Stomach (tissue), 9 donors: Measurements from ENCODE around the gene PSG1. TPM values are rescaled to one million over a fixed set of nuclear protein-coding genes. Genes with fewer than 3 reads are reported as not detected.
A peak's percentile ranks its signal among the peaks of the same experiment; 100 is the strongest.
"Not testable (repeated sequence)": the region's sequence is repeated elsewhere in the genome, so short reads cannot be mapped to it uniquely, and the experiment has no call there.

ENCODE experiments used
- DNase-seq, 2 donors: peaks; one replicate each; pipeline versions ENCODE4 v3.0.0 to v3.0.0-alpha.2; 2013 to 2019
- H3K27ac ChIP-seq, 5 donors: fragments of 200-600 bp in 4 of 5; sonication (generic) in 4 of 5; one replicate each; pipeline ENCODE4 v1.5.1; 2013 to 2019; ENCODE audit warnings: mild to moderate bottlenecking in 1 of 5, moderate library complexity in 1 of 5
- H3K27me3 ChIP-seq, 3 donors: fragments of 200-600 bp; sonication (generic); one replicate each; pipeline ENCODE4 v1.5.1; 2017 to 2019; ENCODE audit warnings: mixed run types in 1 of 3
- H3K36me3 ChIP-seq, 4 donors: fragments of 200-600 bp; sonication (generic); 1 replicate in 3 of 4; 2 replicates in 1 of 4; pipeline ENCODE4 v1.5.1; 2016 to 2019
- H3K4me1 ChIP-seq, 4 donors: fragments of 200-600 bp; sonication (generic); one replicate each; pipeline ENCODE4 v1.5.1; 2016 to 2019
- H3K4me3 ChIP-seq, 4 donors: fragments of 200-600 bp; sonication (generic) in 3 of 4; one replicate each; pipeline ENCODE4 v1.5.1; 2016 to 2019; ENCODE audit warnings: mild to moderate bottlenecking in 1 of 4
- H3K9me3 ChIP-seq, 4 donors: fragments of 200-600 bp; sonication (generic); one replicate each; pipeline ENCODE4 v1.5.1; 2016 to 2019
- CTCF ChIP-seq, 7 experiments: fragments of 450-650 bp in 4 of 7; fragments of 200-600 bp in 3 of 7; sonication (generic) in 3 of 7; IDR thresholded peaks; one replicate each; pipeline ENCODE4 v1.5.1; 2016 to 2019; ENCODE audit warnings: antibody characterized with exemption in 7 of 7, control low read depth in 2 of 7, mild to moderate bottlenecking in 1 of 7
- EP300 ChIP-seq: sonication (generic); formaldehyde crosslinking; IDR thresholded peaks from one replicate; pipeline ENCODE4 v1.6.1; 2017; ENCODE audit warnings: antibody characterized with exemption
- POLR2A ChIP-seq, 4 donors: fragments of 450-650 bp; IDR thresholded peaks; one replicate each; pipeline ENCODE4 v1.6.1; 2016; ENCODE audit warnings: antibody characterized with exemption in 4 of 4, control low read depth in 2 of 4, mild to moderate bottlenecking in 1 of 4, moderate library complexity in 1 of 4
- POLR2AphosphoS5 ChIP-seq, 3 donors: sonication (generic); formaldehyde crosslinking; IDR thresholded peaks; one replicate each; pipeline ENCODE4 v1.6.1; 2016; ENCODE audit warnings: antibody characterized with exemption in 3 of 3
- WGBS, 5 donors: extraction: QIAGEN DNeasy Blood & Tissue Kit in 3 of 5; methylation state at CpG; one replicate each; pipeline versions ENCODE4 v1.1.5 to v1.1.7; 2013 to 2018; 5-methylcytosine and 5-hydroxymethylcytosine counted together
- intact Hi-C: fragments of 100-400 bp; cut with DNase I; formaldehyde crosslinking; loops from one replicate; pipeline ENCODE4 v1.15.1; 2023; ENCODE audit warnings: low total_unique reads
- polyA plus RNA-seq, 3 donors: library from polyadenylated mRNA; stranded (reverse); fragments of 200-250 nt; gene quantifications; one replicate each; pipeline ENCODE4 v1.2.3, GENCODE V29; 2013
- total RNA-seq, 5 donors: library from RNA; depleted of rRNA; stranded (reverse); fragments of >200 nt; gene quantifications; one replicate each; pipeline versions ENCODE4 v1.1.0 to v1.2.3, GENCODE V29; 2014 to 2016
- donor health status: healthy with polysubstance abuse.
- donor health status: Bipolar disorder and iron deficiency.
- donor health status: healthy.

Gene PSG1
- total and polyA plus RNA-seq, 8 donors, result not detected

GRCh38 chr19:42874901-42875813 lies 4.4 kb downstream of the PSG1 start:
- intact Hi-C loops, result not testable (repeated sequence)

GRCh38 chr19:42874136-42874535 lies 5.4 kb downstream of the PSG1 start:
- H3K36me3 ChIP-seq, H3K4me3 ChIP-seq, H3K9me3 ChIP-seq, H3K27ac ChIP-seq, intact Hi-C loops, H3K4me1 ChIP-seq, H3K27me3 ChIP-seq, DNase-seq: not testable (repeated sequence)
- WGBS, 5 donors, result 68 to 89% (median 78%) methylated on average over 3 of the region's 3 CpGs

More at GRCh38 chr19:42874901-42875813, 4.4 kb downstream of the PSG1 start:
- not testable (repeated sequence) for H3K27ac ChIP-seq, H3K9me3 ChIP-seq, H3K4me3 ChIP-seq, DNase-seq, H3K36me3 ChIP-seq, H3K4me1 ChIP-seq, H3K27me3 ChIP-seq
- 49 to 75% (median 71%) methylated on average over 4 of the region's 4 CpGs for WGBS, 5 donors

GRCh38 chr19:42872608-42873007 lies 6.9 kb downstream of the PSG1 start:
- no peak overlapping the region for H3K27ac ChIP-seq
- H3K9me3 ChIP-seq, result no peaks in the 10 kb centered on the region
- H3K4me3 ChIP-seq, result no peak overlapping the region
- intact Hi-C loops, result no loop called here
- 56 to 65% (median 61%) methylated on average over 3 of the region's 3 CpGs for WGBS, 5 donors
- no peaks in the 10 kb centered on the region for H3K27me3 ChIP-seq
- TF ChIP-seq POLR2AphosphoS5 (IDR thresholded peaks at IDR 0.05), result no peak
- TF ChIP-seq POLR2A (IDR thresholded peaks at IDR 0.05), result no peak
- no peak for TF ChIP-seq EP300
- TF ChIP-seq CTCF (IDR thresholded peaks at IDR 0.05), result no peak
- H3K36me3 ChIP-seq, result no peaks in the 10 kb centered on the region
- no peaks in the 10 kb centered on the region for H3K4me1 ChIP-seq
- DNase-seq, result no peak

GRCh38 chr19:42857544-42857867 lies 22.0 kb downstream of the PSG1 start:
- no peak for DNase-seq
- intact Hi-C loops, result no loop called here
- Histone ChIP-seq H3K9me3 (no peaks in the 10 kb centered on the region), H3K4me3 (no peak overlapping the region), H3K36me3 (no peaks in the 10 kb centered on the region), H3K27ac (no peak overlapping the region), H3K27me3 (no peaks in the 10 kb centered on the region), H3K4me1 (no peaks in the 10 kb centered on the region)
- WGBS, 5 donors, result 65 to 72% (median 71%) methylated on average over 5 of the region's 5 CpGs
- no peak for TF ChIP-seq CTCF (IDR thresholded peaks at IDR 0.05)
- no peak for TF ChIP-seq POLR2A (IDR thresholded peaks at IDR 0.05)
- no peak for TF ChIP-seq POLR2AphosphoS5 (IDR thresholded peaks at IDR 0.05)
- TF ChIP-seq EP300, result no peak

- DNase-seq, intact Hi-C loops, H3K27me3 ChIP-seq, H3K4me1 ChIP-seq, H3K36me3 ChIP-seq, H3K9me3 ChIP-seq, H3K27ac ChIP-seq, H3K4me3 ChIP-seq: not testable (repeated sequence)
- TF ChIP-seq CTCF (IDR thresholded peaks at IDR 0.05), result peak in 2 of 7 experiments; percentile 19 to 26
- WGBS, 5 donors, result 77 to 84% (median 80%) methylated on average over 19 of the region's 19 CpGs
Measured at GRCh38 chr19:42856866-42857543, 22.5 kb downstream of the PSG1 start.

- H3K4me3 ChIP-seq, intact Hi-C loops, H3K36me3 ChIP-seq, H3K27me3 ChIP-seq, H3K9me3 ChIP-seq, H3K27ac ChIP-seq, DNase-seq, H3K4me1 ChIP-seq: not testable (repeated sequence)
- 78 to 92% (median 82%) methylated on average over 1 to 3 of the region's 3 CpGs for WGBS, 5 donors
Measured at GRCh38 chr19:42854745-42855144, 24.8 kb downstream of the PSG1 start.

- H3K4me3 ChIP-seq, DNase-seq, H3K27ac ChIP-seq, intact Hi-C loops, H3K4me1 ChIP-seq, H3K9me3 ChIP-seq, H3K36me3 ChIP-seq, H3K27me3 ChIP-seq: not testable (repeated sequence)
- WGBS, 5 donors, result 88 to 94% (median 91%) methylated on average over 1 of the region's 1 CpG
Measured at GRCh38 chr19:42853231-42853630, 26.3 kb downstream of the PSG1 start.

- H3K27me3 ChIP-seq, H3K36me3 ChIP-seq, intact Hi-C loops, H3K9me3 ChIP-seq, H3K4me3 ChIP-seq, DNase-seq, H3K27ac ChIP-seq, H3K4me1 ChIP-seq: not testable (repeated sequence)
Measured at GRCh38 chr19:42852821-42853220, 26.7 kb downstream of the PSG1 start.
